Lung (tissue), 12 donors: ENCODE measurements around the gene RCE1. TPM values are rescaled to one million over a fixed set of nuclear protein-coding genes. Genes with fewer than 3 reads are reported as not detected.

Experiments used
- ATAC-seq: fragments of 200-7000 bp; cut with Tn5 transposase; one replicate; pipeline ENCODE4 v1.9.1; 2020; ENCODE audit warnings: moderate number of reproducible peaks; ENCODE audit not compliant: insufficient read depth, low FRiP score
- DNase-seq, 3 donors: peaks; one replicate each; pipeline ENCODE4 v3.0.0-alpha.2; 2013 to 2017
- H3K27ac ChIP-seq, 2 donors: one replicate each; pipeline ENCODE4 v1.5.1; 2013; ENCODE audit warnings: mild to moderate bottlenecking in 2 of 2, moderate library complexity in 2 of 2, control low read depth in 1 of 2, inconsistent platforms in 1 of 2, low read depth in 1 of 2, low read length in 1 of 2
- H3K27me3 ChIP-seq, 3 donors: one replicate each; pipeline ENCODE4 v1.5.1; 2013; ENCODE audit warnings: low read length in 2 of 3; ENCODE audit not compliant: control insufficient read depth in 3 of 3, insufficient read depth in 3 of 3
- H3K36me3 ChIP-seq, 4 donors: one replicate each; pipeline ENCODE4 v1.5.1; 2013; ENCODE audit warnings: low read length in 4 of 4, mild to moderate bottlenecking in 1 of 4, moderate library complexity in 1 of 4; ENCODE audit not compliant: control insufficient read depth in 4 of 4, insufficient read depth in 4 of 4
- H3K4me1 ChIP-seq, 5 donors: one replicate each; pipeline ENCODE4 v1.5.1; 2013; ENCODE audit warnings: low read length in 5 of 5, mild to moderate bottlenecking in 2 of 5, moderate library complexity in 1 of 5; ENCODE audit not compliant: control insufficient read depth in 5 of 5, insufficient read depth in 5 of 5
- H3K4me3 ChIP-seq: one replicate; pipeline ENCODE4 v1.5.1; 2013; ENCODE audit warnings: mild to moderate bottlenecking, control low read depth, moderate library complexity
- H3K9ac ChIP-seq, 2 donors: one replicate each; pipeline ENCODE4 v1.5.1; 2013; ENCODE audit warnings: low read length in 2 of 2, control low read depth in 1 of 2; ENCODE audit not compliant: insufficient read depth in 1 of 2
- H3K9me3 ChIP-seq, 4 donors: one replicate each; pipeline ENCODE4 v1.5.1; 2013; ENCODE audit warnings: low read length in 3 of 4, mild to moderate bottlenecking in 1 of 4, moderate library complexity in 1 of 4; ENCODE audit not compliant: control insufficient read depth in 4 of 4, insufficient read depth in 3 of 4
- WGBS, 2 donors: extraction: QIAGEN DNeasy Blood & Tissue Kit; methylation state at CpG; one replicate each; pipeline ENCODE4 v1.1.7; 2013; 5-methylcytosine and 5-hydroxymethylcytosine counted together
- polyA plus RNA-seq, 2 donors: library from polyadenylated mRNA; stranded (reverse); fragments of 200-250 nt; gene quantifications; one replicate each; pipeline ENCODE4 v1.2.1, GENCODE V29; 2013
- total RNA-seq, 2 donors: library from RNA; depleted of rRNA in 1 of 2; stranded (reverse); fragments of >200 nt in 1 of 2; gene quantifications; one replicate each; pipeline ENCODE4 v1.2.1, GENCODE V29; 2014 to 2021
- TF ChIP-seq, protein P1 (sequence below): IDR thresholded peaks from 2 replicates; pipeline ENCODE4 v1.5.1; 2012; ENCODE audit warnings: mild to moderate bottlenecking; ENCODE audit errors: control extremely low read depth, extremely low read depth
- donor health status: control.
- donor health status: control.
- donor health status: Bipolar disorder and iron deficiency.
- donor health status: healthy.
- donor health status: DM: yes; HTN: yes; CAD: no.

RCE1 gene
- total and polyA plus RNA-seq, 4 donors, result 8.7 to 24.0 (median 21.2) TPM

DNA sequence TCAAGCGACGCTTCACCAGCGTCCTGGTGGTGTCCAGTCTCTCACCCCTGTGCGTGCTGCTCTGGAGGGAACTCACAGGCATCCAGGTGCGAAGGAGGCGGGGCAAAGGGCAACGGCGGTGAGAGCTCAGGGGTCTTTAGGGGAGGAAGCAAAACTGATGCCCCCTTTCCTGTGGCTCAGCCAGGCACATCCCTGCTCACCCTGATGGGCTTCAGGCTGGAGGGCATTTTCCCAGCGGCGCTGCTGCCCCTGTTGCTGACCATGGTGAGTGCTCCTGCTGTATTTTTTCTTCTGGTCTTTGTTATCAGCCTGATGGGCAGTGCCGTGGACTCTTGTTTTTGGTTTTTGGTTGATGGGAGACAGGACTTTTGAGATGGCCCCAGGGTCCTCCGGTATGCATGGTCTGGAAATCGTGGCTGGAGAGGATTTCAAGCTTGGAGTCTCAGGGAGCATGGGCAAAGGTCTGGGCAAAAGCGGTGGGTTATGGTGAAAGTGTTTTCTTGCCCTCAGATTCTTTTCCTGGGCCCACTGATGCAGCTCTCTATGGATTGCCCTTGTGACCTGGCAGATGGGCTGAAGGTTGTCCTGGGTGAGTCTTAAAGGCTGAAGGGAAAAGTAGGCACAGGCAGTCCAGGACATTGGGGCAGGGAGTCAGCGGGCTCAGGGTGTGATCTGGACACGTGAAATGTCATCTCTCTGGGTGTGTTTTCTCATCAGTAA, 695 bp downstream of the RCE1 start:
- DNase-seq (no peak), ATAC-seq (no peak)
- Histone ChIP-seq H3K27me3 (no peaks in the 10 kb centered on the region), H3K4me1 (peaks cover 0 to 21% (median 6%) of the 10 kb centered on the region in 5 donors), H3K9me3 (no peaks in the 10 kb centered on the region), H3K36me3 (peaks cover 3 to 34% (median 14%) of the 10 kb centered on the region in 4 donors), H3K4me3 (peak overlapping the region; percentile 94), H3K9ac (peak overlapping the region; percentile 90 to 91), H3K27ac (peak overlapping the region; percentile 90 to 95)
- TF ChIP-seq, protein P1, sequence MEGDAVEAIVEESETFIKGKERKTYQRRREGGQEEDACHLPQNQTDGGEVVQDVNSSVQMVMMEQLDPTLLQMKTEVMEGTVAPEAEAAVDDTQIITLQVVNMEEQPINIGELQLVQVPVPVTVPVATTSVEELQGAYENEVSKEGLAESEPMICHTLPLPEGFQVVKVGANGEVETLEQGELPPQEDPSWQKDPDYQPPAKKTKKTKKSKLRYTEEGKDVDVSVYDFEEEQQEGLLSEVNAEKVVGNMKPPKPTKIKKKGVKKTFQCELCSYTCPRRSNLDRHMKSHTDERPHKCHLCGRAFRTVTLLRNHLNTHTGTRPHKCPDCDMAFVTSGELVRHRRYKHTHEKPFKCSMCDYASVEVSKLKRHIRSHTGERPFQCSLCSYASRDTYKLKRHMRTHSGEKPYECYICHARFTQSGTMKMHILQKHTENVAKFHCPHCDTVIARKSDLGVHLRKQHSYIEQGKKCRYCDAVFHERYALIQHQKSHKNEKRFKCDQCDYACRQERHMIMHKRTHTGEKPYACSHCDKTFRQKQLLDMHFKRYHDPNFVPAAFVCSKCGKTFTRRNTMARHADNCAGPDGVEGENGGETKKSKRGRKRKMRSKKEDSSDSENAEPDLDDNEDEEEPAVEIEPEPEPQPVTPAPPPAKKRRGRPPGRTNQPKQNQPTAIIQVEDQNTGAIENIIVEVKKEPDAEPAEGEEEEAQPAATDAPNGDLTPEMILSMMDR, result no peak
- WGBS, 2 donors, result 17 to 19% methylated on average over 16 of the region's 16 CpGs

DNA sequence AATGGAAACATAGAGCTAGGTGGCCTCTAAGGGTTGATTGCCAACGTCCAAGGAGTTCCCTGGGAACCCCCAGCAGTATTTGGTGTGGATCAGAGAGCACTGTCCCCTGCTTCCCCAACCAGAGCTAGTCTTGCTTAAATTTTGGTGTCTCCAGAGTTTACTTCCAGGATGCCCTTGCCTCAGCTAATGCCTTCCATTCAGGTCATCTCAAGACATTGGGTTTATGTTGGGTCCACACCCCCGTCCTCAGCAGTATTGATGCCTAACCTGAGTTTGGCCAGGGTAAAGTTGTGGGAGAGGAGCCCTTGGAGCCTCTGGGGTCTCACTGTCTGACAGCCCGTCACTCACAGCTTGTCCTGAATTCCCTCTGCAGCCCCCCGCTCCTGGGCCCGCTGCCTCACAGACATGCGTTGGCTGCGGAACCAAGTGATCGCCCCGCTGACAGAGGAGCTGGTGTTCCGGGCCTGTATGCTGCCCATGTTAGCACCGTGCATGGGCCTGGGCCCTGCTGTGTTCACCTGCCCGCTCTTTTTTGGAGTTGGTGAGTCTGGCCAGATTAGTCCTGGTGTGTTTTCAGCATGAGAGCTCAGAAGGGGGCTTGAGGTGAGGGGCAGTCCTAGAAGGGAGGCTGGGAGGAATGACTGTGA, 1.4 kb downstream of the RCE1 start:
- Histone ChIP-seq H3K9ac (peak overlapping the region in 1 of 2 donors; percentile 90), H3K36me3 (peaks cover 3 to 31% (median 13%) of the 10 kb centered on the region in 4 donors)

DNA sequence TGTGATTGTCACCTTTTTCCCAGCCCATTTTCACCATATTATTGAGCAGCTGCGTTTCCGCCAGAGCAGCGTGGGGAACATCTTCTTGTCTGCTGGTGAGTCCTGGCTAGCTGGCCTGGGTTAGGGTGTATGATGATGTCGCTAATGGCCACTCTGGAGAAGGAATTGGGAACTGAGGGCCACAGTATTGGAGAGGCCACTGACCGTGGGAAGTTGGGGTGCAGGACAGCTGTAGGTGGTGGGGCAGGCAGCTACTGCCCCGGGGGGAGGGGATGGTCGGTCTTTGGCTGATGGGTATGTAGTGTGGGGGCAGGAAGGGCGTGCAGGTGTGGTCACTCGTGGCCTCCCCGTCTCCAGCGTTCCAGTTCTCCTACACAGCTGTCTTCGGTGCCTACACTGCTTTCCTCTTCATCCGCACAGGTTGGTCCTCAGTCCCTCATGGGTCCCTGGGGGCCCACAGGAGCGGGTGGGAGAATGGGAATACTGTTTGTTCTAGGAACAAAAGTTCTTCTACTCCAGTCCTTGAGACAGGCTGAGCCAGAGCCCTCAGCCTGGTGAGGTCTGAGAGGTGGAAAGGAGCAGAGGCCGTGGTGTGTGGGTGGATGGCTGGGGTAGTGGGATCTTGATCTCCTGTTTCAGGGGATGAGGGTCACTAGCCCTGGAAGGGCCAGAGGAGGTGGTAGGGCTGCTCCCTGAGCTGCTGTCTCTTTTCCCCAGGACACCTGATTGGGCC, 2.1 kb downstream of the RCE1 start:
- H3K9me3 ChIP-seq, result no peaks in the 10 kb centered on the region
- WGBS, 2 donors, result 92 to 93% methylated on average over 15 of the region's 15 CpGs
- H3K27me3 ChIP-seq, result no peaks in the 10 kb centered on the region
- H3K4me1 ChIP-seq, result peaks cover 0 to 21% (median 6%) of the 10 kb centered on the region in 5 donors
- TF ChIP-seq, protein P1, result no peak
- H3K9ac ChIP-seq, result no peak overlapping the region
- H3K4me3 ChIP-seq, result no peak overlapping the region
- ATAC-seq (no peak), DNase-seq (no peak)
- H3K36me3 ChIP-seq, result peaks cover 3 to 31% (median 12%) of the 10 kb centered on the region in 4 donors
- H3K27ac ChIP-seq, result no peak overlapping the region

More for the DNA sequence above, 1.4 kb downstream of the RCE1 start:
- H3K4me1 ChIP-seq, result peaks cover 0 to 21% (median 6%) of the 10 kb centered on the region in 5 donors
- 93 to 95% methylated on average over 12 of the region's 12 CpGs for WGBS, 2 donors
- TF ChIP-seq, protein P1, result no peak
- H3K27ac ChIP-seq, result no peak overlapping the region
- DNase-seq, result no peak
- H3K4me3 ChIP-seq, result no peak overlapping the region
- no peaks in the 10 kb centered on the region for H3K9me3 ChIP-seq
- H3K27me3 ChIP-seq, result no peaks in the 10 kb centered on the region
- no peak for ATAC-seq
